HepG2 (cell line): ENCODE results near the gene P2RX2. TPM values are rescaled to one million over a fixed set of nuclear protein-coding genes. Genes with fewer than 3 reads are reported as not detected.

Experiments used
- HNF1A ChIP-seq, 2 experiments: sonication (generic) in 1 of 2; formaldehyde crosslinking in 1 of 2; IDR thresholded peaks; 2 replicates each; pipeline versions ENCODE4 v1.4.0 to v1.6.1; 2016 to 2020; ENCODE audit warnings: borderline replicate concordance in 1 of 2, low read depth in 1 of 2, mild to moderate bottlenecking in 1 of 2, missing genetic modification reagents in 1 of 2
- MLLT10 ChIP-seq: sonication (generic); formaldehyde crosslinking; IDR thresholded peaks from 2 replicates; pipeline ENCODE4 v1.4.0; 2020; ENCODE audit warnings: missing genetic modification reagents
- NCOR1 ChIP-seq: fragments of 200-600 bp; sonication (generic); IDR thresholded peaks from 2 replicates; pipeline ENCODE4 v1.7.0; 2017; ENCODE audit warnings: antibody characterized with exemption, low read length, borderline replicate concordance
- RXRA ChIP-seq: sonication (generic); formaldehyde crosslinking; IDR thresholded peaks from 2 replicates; pipeline ENCODE4 v1.5.1; 2020; ENCODE audit warnings: missing genetic modification reagents
- TARDBP ChIP-seq: sonication (generic); formaldehyde crosslinking; IDR thresholded peaks from 2 replicates; pipeline ENCODE4 v1.8.0; 2022; ENCODE audit warnings: mild to moderate bottlenecking, missing genetic modification reagents
- ZBTB38 ChIP-seq: sonication (generic); formaldehyde crosslinking; IDR thresholded peaks from 2 replicates; pipeline ENCODE4 v1.5.1; 2020; ENCODE audit warnings: mild to moderate bottlenecking, missing genetic modification reagents
- ZBTB7B ChIP-seq: sonication (generic); formaldehyde crosslinking; IDR thresholded peaks from 2 replicates; pipeline ENCODE4 v1.4.0; 2020; ENCODE audit warnings: missing genetic modification reagents
- ZEB1 ChIP-seq: IDR thresholded peaks from 2 replicates; pipeline ENCODE4 v1.6.1; 2012; ENCODE audit warnings: mild to moderate bottlenecking, low read depth, inconsistent platforms; ENCODE audit not compliant: insufficient replicate concordance
- ZFP36L1 ChIP-seq: sonication (generic); formaldehyde crosslinking; IDR thresholded peaks from 2 replicates; pipeline ENCODE4 v1.8.0; 2022; ENCODE audit warnings: mild to moderate bottlenecking, missing genetic modification reagents, moderate library complexity
- ZNF136 ChIP-seq: sonication (generic); formaldehyde crosslinking; IDR thresholded peaks from 2 replicates; pipeline ENCODE4 v1.8.1; 2022; ENCODE audit warnings: low read depth, mild to moderate bottlenecking, moderate library complexity, missing genetic modification reagents
- ZNF331 ChIP-seq: sonication (generic); formaldehyde crosslinking; IDR thresholded peaks from 2 replicates; pipeline ENCODE4 v1.4.0; 2020; ENCODE audit warnings: missing genetic modification reagents
- ZNF33B ChIP-seq: sonication (generic); formaldehyde crosslinking; IDR thresholded peaks from 2 replicates; pipeline ENCODE4 v1.5.1; 2020; ENCODE audit warnings: mild to moderate bottlenecking, missing genetic modification reagents
- ZNF441 ChIP-seq: sonication (generic); formaldehyde crosslinking; IDR thresholded peaks from 2 replicates; pipeline ENCODE4 v1.7.0; 2021; ENCODE audit warnings: missing genetic modification reagents, borderline replicate concordance
- ZNF549 ChIP-seq: sonication (generic); formaldehyde crosslinking; IDR thresholded peaks from 2 replicates; pipeline ENCODE4 v1.5.0; 2020; ENCODE audit warnings: missing genetic modification reagents
- ZNF557 ChIP-seq: sonication (generic); formaldehyde crosslinking; IDR thresholded peaks from 2 replicates; pipeline ENCODE4 v1.4.0; 2020; ENCODE audit warnings: missing genetic modification reagents
- ZNF770 ChIP-seq: sonication (generic); formaldehyde crosslinking; IDR thresholded peaks from 2 replicates; pipeline ENCODE4 v1.5.0; 2020; ENCODE audit warnings: mild to moderate bottlenecking, missing genetic modification reagents
- polyA plus RNA-seq, 8 experiments: library from polyadenylated mRNA; depleted of rRNA in 3 of 8; stranded (reverse) in 7 of 8; unstranded in 1 of 8; fragments of >200 nt; fragmentation: Illumina TruSeq in 4 of 8; extraction: Trizol in 4 of 8; gene quantifications; 2 replicates each; pipeline versions ENCODE4 v1.2.1 to v1.2.3, GENCODE V29; 2011 to 2016; ENCODE audit warnings: low read depth in 4 of 8, missing spikeins in 1 of 8, mixed read lengths in 1 of 8; ENCODE audit not compliant: insufficient read depth in 1 of 8
- total RNA-seq, 5 experiments: library from RNA; depleted of rRNA; stranded (reverse); fragments of >200 nt; fragmentation: Illumina TruSeq; extraction: Trizol; gene quantifications; 2 replicates each; pipeline ENCODE4 v1.2.3, GENCODE V29; 2016; ENCODE audit warnings: low read depth in 1 of 5
- TF ChIP-seq, protein P1 (sequence below): IDR thresholded peaks from 2 replicates; pipeline ENCODE4 v1.4.0; 2020; ENCODE audit warnings: mild to moderate bottlenecking, missing genetic modification reagents

P2RX2 gene
- total and polyA plus RNA-seq, 2 of the 13 experiments (the other 11 are each of a cell fraction or from before 2014, with no cell fraction given) = not detected

GRCh38 chr12:132608231-132609171 lies 10.1 kb upstream of the P2RX2 start (continued):
- peak; percentile 77 for TF ChIP-seq NCOR1
- TF ChIP-seq ZBTB7B (CRISPR knock-in tag) = peak; percentile 53; the same call in 1 of the 2 replicates
- TF ChIP-seq ZNF441 (CRISPR knock-in tag) = peak; percentile 78; the same call in 1 of the 2 replicates
- TF ChIP-seq ZBTB38 (CRISPR knock-in tag) = peak; percentile 77
- peak; percentile 84 for TF ChIP-seq ZNF331 (CRISPR knock-in tag)
- TF ChIP-seq ZNF557 (CRISPR knock-in tag) = peak; percentile 66; the same call in 1 of the 2 replicates
- no peak for TF ChIP-seq ZEB1
- no peak for TF ChIP-seq HNF1A (IDR thresholded peaks at IDR 0.05; ENCODE audit: low read depth)
- 0 out of 2 replicates have a peak, but pooled peaks have one; percentile 17 for TF ChIP-seq HNF1A (CRISPR knock-in tag; IDR thresholded peaks at IDR 0.05; ENCODE audit: borderline replicate concordance)
- TF ChIP-seq ZNF770 (CRISPR knock-in tag) = peak; percentile 92
- TF ChIP-seq ZNF549 (CRISPR knock-in tag) = no peak
- no peak for TF ChIP-seq MLLT10 (CRISPR knock-in tag)
- TF ChIP-seq ZFP36L1 (CRISPR knock-in tag) = no peak
- peak; percentile 82 for TF ChIP-seq RXRA (CRISPR knock-in tag)
- 0 out of 2 replicates have a peak, but pooled peaks have one; percentile 35 for TF ChIP-seq ZNF136
- TF ChIP-seq, protein P1, sequence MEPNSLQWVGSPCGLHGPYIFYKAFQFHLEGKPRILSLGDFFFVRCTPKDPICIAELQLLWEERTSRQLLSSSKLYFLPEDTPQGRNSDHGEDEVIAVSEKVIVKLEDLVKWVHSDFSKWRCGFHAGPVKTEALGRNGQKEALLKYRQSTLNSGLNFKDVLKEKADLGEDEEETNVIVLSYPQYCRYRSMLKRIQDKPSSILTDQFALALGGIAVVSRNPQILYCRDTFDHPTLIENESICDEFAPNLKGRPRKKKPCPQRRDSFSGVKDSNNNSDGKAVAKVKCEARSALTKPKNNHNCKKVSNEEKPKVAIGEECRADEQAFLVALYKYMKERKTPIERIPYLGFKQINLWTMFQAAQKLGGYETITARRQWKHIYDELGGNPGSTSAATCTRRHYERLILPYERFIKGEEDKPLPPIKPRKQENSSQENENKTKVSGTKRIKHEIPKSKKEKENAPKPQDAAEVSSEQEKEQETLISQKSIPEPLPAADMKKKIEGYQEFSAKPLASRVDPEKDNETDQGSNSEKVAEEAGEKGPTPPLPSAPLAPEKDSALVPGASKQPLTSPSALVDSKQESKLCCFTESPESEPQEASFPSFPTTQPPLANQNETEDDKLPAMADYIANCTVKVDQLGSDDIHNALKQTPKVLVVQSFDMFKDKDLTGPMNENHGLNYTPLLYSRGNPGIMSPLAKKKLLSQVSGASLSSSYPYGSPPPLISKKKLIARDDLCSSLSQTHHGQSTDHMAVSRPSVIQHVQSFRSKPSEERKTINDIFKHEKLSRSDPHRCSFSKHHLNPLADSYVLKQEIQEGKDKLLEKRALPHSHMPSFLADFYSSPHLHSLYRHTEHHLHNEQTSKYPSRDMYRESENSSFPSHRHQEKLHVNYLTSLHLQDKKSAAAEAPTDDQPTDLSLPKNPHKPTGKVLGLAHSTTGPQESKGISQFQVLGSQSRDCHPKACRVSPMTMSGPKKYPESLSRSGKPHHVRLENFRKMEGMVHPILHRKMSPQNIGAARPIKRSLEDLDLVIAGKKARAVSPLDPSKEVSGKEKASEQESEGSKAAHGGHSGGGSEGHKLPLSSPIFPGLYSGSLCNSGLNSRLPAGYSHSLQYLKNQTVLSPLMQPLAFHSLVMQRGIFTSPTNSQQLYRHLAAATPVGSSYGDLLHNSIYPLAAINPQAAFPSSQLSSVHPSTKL = peak; percentile 77
- no peak for TF ChIP-seq TARDBP (CRISPR knock-in tag)
- TF ChIP-seq ZNF33B (CRISPR knock-in tag) = no peak
